Stimulated activated CD4-positive, alpha-beta T cell treated with anti-CD3 and anti-CD28 coated beads, Interleukin-4, amount 100 ng/mL, for 48 hours (primary cell): Measurements from ENCODE around the gene LAGE3.

Experiments
- DNase-seq, 2 donors: peaks; one replicate each; pipeline ENCODE4 v3.0.0-alpha.2; 2020; ENCODE audit warnings: low read depth in 2 of 2

LAGE3 gene

DNA sequence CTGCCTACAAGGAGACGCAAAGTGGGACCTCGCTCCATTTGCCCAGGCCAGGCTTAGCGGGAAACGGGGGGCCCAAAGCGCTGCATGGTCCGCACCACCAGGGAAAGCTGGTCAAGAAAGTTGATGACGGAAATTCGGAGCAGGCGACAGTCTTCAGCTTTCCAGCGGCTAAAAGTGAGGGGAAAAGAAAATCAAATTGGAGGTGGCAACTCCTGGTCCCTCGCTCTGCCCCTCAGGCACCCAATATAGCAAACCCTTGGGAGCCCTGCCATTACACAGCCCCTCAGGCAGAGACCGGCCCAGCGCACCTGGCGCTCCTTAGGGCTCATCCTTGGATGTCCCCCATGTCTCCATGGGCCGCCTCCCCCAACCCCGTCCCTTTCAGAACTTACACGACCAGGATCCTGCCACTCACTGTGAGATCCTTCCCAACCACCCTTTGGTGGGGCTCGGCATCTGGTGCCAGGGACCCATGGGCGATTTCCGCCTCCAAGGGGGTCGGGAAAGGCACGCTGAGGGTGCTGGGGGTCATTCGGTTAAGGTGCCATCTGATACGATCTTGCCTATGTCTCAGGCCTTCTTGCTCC lies 1.1 kb downstream of the LAGE3 start:
- no peak for DNase-seq

DNA sequence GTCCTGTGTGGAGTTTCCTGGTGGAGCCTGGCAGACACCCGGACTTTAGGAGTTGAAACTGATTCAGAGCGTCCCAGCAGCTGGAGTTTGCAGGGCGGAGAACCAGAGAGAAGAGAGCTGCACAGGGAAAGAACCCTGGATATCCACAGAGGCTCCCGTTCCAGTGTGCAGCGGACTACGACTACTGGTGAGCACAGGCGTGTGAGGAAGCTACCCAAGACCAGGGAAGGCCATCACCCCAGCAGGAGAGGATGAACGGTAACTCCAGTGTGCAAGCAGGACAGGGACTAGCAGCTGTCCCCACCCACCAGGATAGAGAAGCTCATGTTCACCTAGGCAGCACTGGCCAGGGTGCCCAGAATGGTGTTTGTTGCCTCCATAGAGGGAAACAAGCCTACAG lies 2.3 kb downstream of the LAGE3 start:
- DNase-seq, result no peak

DNA sequence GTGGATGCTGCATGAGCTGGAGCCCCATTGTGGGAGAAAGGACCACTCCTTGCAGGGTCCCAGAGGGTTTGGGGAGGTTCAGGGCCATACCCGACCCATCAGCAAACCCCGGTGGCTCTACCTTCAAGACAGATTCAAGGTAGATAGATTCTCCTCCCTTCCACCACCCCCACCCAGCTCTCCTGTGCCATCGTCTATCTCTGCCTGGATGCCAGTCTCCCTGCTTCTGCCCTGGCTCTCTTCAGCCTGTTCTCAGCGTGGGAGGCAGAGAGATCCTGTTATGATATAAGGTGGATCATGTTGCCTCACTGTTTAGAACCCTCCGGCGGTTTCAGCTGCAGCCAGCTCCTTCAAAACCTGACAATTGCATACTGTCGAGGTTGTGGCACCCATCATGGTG lies 5.4 kb downstream of the LAGE3 start:
- no peak for DNase-seq

DNA sequence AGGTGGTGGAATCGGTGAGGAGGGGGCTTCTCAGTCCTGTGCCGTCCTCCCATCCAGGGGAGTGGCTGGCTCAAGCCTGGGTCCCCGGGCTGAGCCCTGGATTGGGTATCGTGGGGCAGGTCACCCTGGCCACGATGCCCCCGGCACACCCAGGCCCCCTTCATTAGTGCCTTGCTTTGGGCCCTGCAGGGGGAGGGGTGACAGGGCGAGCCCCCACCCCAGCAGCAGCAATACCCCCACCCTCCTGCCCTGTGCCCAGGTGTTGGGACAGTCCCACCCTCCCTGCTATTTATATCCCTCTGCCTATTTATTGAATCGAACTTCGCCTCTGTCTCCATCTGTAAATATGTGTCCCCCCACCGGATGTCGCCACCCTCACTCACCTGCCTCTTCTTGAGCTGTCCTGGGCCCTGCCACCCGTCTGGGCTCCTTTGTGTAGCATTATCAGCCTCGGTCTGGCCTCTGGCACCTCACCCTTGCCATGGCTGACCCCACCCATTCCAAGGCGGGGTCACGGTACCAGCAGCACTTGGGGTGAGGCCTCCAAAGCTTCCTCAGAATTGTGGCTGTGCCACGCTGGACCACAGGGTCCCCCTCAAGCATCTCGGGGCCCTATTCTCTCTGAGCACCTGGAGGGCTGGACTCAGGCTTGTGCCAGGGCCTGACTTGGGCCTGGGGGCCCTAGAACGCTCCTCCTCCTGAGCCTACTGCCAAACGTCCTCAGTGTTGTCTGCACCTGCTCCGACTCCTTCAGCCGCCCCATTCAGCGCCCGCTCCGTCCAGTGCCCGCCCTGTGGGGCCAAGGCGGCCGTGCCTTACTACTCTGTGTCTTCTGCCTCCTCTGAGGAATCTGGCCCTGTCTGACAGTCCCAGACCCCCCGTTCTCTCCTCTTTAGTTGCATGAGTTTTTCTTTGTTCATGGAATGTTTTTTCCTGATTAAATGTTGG lies 6.1 kb downstream of the LAGE3 start:
- no peak for DNase-seq

DNA sequence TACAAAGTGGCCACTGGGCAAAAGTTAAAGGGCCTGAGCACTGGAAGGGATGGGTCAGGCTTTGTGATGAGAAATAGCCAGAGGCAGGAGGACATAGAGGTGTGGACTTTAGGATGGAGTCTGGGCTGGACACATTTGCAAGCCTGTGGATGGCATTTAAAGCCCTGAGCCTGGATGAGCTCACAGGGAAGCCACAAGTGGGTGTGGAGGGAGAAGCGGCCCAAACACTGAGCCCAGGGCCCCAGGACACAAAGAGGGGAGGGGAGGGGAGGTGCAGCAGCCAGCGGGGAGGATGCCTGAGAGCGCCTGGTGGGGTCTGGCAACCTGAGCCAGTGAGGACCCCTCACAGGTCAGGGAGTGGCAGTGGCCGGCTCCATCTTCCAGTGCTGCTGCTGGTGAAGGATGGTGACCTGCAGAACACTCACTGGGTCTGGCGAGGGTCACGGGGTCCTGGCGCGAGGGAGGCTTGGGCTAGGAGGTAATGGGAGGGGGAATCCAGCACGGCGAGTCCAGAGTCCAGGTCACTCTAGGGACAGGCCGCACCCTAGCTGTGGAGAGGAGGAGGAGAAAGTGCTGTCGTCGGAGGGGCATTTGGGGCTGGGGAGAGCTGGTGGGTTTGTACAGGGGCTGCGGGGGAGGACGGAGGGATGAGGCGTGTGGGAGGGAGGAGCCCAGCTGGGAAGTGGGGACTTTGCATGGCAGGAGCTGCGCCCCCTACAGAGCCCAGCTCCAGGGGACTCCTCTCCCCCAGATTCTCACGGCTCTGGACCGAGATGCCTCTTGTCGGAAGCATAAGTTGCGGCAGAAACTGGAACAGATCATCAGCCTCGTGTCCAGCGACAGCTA lies 7.0 kb downstream of the LAGE3 start:
- no peak for DNase-seq

DNA sequence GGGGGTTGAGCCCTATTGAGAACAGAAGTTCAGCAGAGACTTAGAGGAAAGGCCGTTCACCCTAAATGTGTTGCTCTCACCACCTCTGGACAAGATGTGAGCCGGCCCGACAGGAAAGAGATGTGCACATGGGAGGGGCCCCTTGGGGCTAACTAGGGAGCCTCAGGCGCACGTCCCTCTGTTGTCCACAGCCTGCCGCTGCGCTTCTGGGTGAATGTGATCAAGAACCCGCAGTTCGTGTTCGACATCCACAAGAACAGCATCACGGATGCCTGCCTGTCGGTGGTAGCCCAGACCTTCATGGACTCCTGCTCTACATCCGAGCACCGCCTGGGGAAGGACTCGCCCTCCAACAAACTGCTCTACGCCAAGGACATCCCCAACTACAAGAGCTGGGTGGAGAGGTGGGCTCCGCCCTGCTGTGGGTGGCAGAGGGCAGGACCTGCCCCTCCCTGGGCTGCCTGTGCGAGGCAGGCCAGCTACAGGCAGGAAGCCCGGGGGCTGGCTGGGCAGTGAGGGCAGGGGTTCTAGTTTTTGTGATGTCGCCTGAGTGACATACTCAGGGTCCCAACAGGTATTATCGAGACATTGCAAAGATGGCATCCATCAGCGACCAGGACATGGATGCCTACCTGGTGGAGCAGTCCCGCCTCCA lies 8.0 kb downstream of the LAGE3 start:
- DNase-seq, result no peak

DNA sequence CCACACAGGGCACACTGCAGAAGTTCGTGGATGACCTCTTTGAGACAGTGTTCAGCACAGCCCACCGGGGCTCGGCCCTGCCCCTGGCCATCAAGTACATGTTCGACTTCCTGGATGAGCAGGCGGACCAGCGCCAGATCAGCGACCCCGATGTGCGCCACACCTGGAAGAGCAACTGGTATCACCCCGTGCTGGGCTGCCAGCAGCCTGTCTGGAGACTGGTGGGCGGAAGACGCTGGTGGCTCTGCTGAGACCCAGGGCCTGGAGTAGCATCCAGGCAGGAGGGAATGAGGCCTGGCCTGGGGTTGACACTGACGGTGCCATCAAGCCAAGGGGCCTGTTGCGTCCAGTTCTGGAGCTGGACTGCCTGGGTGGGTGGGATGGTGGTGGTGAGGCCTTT lies 8.6 kb downstream of the LAGE3 start:
- DNase-seq, result no peak

DNA sequence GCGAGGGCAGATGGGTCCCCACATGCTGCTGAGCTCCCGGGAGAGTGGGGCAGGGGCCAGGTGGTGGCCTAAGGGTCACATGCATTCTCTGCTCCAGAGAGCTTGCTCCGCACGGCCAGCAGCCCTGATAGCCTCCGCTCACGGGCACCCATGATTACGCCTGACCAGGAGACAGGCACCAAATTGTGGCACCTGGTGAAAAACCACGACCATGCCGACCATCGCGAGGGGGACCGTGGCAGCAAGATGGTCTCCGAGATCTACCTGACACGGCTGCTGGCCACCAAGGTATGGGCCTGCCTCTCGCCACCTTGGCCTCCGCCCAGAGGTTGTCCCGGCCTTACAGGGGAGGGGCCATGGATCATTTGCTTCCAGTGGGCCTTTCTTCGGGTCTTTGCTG lies 9.2 kb downstream of the LAGE3 start:
- DNase-seq, result no peak

DNA sequence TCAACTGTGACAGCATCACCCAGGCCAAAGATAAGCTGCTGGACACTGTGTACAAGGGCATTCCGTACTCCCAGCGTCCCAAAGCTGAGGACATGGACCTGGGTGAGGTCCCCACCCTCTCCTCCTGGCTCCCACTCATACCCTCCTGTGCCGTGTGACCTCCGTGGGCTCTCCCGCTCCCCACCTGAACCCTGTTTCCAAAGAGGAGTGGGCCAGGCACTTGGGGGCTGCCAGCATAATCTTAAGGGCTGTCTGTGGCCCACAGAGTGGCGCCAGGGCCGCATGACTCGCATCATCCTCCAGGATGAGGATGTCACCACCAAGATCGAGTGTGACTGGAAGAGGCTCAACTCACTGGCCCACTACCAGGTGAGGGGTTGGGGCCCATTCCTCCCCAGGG lies 10.0 kb downstream of the LAGE3 start:
- no peak for DNase-seq

DNA sequence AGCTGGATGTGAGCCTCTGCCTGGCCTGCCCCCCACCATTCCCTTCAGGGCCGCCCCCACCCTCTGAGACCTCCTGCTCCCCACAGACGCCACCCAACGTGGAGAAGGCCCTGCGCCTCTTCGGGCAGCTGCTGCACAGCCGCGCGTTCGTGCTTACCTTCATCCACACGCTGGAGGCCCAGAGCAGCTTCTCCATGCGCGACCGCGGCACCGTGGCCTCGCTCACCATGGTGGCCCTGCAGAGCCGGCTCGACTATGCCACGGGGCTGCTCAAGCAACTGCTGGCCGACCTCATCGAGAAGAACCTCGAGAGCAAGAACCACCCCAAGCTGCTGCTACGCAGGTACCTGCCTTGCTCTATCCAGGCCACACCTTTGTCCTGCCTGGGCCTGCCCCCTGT lies 10.9 kb downstream of the LAGE3 start:
- no peak for DNase-seq

DNA sequence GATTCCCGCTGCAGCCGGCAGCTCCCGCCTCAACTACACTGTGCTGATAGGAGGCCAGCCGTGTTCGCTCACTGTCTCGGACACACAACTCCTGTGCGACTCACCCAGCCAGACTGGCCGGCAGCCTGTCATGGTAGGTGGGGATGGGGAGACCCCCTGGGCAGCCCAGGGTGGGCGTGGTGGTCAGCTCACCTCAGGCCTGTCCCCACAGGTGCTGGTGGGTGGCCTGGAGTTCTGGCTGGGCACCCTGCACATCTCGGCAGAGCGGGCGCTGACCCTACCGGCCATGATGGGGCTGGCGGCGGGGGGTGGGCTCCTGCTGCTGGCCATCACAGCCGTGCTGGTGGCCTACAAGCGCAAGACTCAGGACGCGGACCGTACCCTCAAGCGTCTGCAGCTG lies 11.5 kb downstream of the LAGE3 start:
- no peak for DNase-seq

DNA sequence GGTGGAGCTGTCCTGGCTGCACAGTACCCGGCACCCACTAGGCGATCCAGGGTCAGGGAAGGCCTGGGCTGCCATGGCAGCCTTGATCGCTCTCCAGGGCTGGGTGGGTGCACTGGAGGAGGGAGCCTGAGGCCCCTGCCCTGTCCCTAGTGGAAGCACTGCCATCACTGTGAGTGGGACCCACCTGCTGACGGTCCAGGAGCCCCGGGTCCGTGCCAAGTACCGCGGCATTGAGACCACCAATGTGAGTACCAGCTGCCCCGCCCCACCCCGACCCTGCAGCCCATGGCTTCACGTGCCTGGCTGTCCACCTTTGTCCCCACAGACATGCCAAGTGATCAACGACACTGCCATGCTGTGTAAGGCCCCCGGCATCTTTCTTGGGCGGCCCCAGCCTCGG lies 12.2 kb downstream of the LAGE3 start:
- no peak for DNase-seq

DNA sequence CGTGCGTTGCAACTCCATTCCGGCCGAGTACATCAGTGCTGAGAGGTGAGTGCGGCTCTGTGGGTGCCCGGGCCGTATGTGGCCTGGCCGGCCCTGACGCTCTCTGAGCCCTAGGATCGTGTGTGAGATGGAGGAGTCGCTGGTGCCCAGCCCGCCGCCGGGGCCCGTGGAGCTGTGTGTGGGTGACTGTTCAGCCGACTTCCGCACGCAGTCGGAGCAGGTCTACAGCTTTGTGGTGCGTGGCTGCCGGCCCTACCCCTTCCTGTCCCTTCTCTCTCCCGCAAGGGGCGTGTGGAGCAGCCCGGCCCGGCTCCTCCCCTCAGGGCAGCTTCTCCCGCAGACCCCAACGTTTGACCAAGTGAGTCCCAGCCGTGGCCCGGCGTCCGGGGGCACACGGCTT lies 13.0 kb downstream of the LAGE3 start:
- DNase-seq, result no peak

DNA sequence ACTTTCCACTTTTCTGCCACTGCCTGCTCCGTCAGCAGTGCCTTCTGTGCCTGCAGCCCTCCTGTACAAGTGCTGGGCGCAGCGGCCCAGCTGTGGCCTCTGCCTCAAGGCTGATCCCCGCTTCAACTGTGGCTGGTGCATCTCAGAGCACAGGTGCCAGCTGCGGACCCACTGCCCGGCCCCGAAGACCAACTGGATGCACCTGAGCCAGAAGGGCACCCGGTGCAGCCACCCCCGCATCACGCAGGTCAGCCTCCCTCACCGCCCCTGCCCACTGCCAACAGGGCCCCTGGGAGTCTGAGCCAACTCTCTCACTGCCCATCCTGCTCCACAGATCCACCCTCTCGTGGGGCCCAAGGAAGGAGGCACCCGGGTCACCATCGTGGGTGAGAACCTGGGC lies 13.5 kb downstream of the LAGE3 start:
- DNase-seq, result no peak

DNA sequence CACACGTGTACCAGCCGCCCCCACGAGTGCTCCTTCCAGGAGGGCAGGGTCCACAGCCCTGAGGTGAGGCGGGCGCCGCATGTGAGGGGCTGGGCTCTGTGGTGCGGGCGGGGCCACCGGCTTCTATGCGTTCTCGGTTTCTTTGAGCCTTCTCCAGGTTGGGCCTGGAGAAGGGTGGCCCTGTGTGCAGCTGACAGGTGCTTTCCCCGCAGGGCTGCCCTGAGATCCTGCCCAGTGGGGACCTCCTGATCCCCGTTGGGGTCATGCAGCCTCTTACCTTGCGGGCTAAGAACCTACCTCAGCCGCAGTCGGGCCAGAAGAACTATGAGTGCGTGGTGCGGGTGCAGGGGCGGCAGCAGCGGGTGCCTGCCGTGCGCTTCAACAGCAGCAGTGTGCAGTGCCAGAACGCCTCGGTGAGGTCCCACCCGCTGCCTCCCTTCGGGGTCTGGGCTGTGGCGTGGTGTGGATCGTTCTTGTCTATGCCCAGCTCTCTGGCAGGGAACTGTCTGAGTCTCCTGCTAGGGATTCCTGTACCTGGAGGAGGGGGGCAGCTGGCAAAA lies 14.2 kb downstream of the LAGE3 start:
- no peak for DNase-seq

DNA sequence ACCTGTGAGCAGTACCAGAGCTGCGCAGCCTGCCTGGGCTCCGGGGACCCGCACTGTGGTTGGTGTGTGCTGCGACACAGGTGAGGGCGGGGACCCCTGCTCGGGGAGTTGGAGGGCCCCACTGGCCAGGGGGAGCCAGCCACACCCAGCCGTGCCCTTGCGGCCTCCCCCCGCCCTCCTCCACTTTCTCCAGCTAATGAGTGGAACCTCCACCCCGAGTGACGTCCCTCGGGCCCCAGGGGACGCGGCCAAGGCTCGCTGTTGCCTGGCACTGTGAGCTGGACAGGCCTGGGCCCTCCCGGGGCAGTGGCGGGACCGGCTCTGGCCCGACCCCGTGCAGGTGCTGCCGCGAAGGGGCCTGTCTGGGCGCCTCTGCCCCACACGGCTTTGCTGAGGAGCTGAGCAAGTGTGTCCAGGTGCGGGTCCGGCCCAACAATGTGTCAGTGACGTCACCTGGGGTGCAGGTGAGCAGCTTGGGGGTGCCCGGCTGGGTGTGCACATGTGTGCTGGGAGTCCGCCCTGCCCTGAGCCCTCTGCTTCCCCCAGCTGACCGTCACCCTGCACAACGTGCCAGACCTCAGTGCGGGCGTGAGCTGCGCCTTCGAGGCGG lies 15.4 kb downstream of the LAGE3 start:
- no peak for DNase-seq

DNA sequence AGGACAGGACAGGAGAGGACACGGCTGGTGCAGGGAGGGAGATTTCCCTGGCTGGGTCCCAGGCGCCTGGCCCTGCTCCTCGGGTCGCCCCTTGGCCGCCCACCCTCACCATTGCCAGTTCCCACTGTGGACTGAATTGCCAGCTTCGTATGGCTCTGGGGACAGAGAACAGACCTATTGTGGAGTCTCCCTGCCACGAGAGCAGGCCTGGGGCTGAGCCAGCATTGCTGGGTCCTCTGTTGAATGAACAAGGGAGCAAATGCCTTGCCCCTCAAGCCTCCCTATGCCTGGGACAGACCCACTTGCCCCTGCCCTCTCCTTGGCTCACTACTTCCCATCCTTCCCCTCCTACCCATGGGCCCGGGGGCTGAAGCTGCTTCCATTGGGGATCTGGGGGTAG lies 16.7 kb downstream of the LAGE3 start:
- DNase-seq, result no peak

DNA sequence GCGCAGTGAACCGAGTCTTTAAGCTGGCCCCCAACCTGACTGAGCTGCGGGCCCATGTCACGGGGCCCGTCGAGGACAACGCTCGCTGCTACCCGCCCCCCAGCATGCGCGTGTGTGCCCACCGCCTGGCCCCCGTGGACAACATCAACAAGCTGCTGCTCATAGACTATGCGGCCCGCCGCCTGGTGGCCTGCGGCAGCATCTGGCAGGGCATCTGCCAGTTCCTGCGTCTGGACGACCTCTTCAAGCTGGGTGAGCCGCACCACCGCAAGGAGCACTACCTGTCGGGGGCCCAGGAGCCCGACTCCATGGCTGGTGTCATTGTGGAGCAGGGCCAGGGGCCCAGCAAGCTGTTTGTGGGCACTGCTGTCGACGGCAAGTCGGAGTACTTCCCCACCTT lies 18.8 kb downstream of the LAGE3 start:
- DNase-seq, result no peak

DNA sequence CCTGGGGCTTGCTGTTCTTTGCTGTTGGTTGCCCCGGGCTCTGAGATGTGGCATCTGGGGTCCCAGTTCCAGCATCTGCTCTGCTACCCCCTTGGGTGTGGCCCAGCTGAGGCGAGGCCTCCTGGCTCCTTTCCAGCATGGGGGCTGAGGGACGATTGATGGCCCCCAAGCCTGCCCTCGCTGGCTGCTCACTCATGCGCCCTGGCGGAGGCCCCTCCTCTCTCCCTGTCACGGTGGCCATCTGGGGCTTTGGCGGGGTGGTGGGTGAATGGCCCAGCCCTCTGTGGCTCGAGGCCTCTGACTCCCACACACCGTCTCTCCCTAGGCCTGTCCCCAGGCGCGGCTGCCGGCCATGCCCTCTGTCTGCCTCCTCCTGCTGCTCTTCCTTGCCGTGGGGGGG lies 19.2 kb downstream of the LAGE3 start:
- no peak for DNase-seq

DNA sequence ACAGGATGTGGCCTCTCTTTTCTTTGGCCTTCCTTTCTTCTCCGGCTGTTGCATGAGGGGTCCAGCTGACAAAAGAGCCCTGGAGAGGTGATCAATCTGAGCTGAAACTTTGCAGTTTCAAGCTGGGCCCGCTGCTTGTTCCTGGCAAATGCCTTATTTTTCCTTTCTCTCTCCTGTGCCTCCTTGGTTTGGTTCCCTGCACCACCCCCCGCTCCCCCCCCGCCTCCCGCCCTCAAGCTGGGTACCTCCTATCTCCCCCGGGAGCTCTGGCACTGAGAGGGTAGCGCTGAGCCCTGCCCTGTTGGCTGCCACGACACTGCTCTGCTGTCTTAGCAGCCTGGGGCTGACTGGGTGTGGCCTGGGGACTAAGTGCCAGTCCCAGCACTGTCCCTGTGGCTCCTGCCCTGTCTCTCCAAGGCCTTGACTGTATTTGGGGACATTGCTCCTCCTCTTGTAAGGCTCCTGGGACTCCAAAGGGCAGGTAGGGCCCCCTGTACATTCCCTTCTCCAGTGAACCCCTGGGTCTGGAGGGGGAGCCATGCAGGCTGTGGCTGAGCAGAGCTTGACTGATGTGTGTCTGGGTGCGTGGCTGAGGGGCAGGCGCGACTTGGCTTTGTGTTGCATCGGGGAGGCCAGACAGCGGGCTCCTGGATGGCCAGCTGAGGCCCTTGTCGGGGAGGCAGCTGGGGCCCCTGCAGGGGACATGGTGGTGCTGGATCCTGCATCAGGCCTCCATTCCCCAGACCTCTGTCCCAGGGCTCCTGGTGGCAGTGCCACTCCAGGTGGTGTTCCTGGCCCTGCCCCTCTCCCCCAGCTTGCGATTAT lies 19.9 kb downstream of the LAGE3 start:
- no peak for DNase-seq
